OCI-LY7 (cell line): ENCODE measurements around the gene TMEM221. TPM values are rescaled to one million over a fixed set of nuclear protein-coding genes. Genes with fewer than 3 reads are reported as not detected.

ENCODE experiments used
- BruUV-seq: library from RNA; stranded (reverse); fragments of 400-500 nt; replicated peaks from 2 replicates; lab custom pipeline; 2021; lab: Mats Ljungman, UMichigan
- CTCF ChIA-PET: fragments of 300-600 bp; sonication (Branson Sonifier 250); formaldehyde crosslinking; loops from one replicate; lab custom pipeline; 2022; ENCODE audit warnings: antibody characterized with exemption; ENCODE audit not compliant: unreplicated experiment; lab: Charles Lee
- POLR2A ChIA-PET: fragments of 300-600 bp; sonication (Branson Sonifier 250); formaldehyde crosslinking; loops from one replicate; lab custom pipeline; 2022; ENCODE audit warnings: antibody characterized with exemption; lab: Charles Lee
- DNase-seq: peaks from one replicate; pipeline ENCODE4 v3.0.0-alpha.2; 2015; ENCODE audit warnings: low spot score
- H2AFZ ChIP-seq: fragments of 200-600 bp; sonication (generic), shearing (Covaris generic); 2 replicates; pipeline ENCODE4 v1.6.1; 2014; ENCODE audit warnings: mild to moderate bottlenecking, antibody characterized with exemption, low read length, moderate library complexity
- H3K27ac ChIP-seq: fragments of 200-600 bp; sonication (generic); 2 replicates; pipeline ENCODE4 v1.5.1; 2014; ENCODE audit warnings: mixed run types, low read depth, mild to moderate bottlenecking, moderate library complexity, low read length, inconsistent platforms; ENCODE audit not compliant: poor library complexity, severe bottlenecking
- H3K36me3 ChIP-seq: fragments of 200-600 bp; sonication (generic); 2 replicates; pipeline ENCODE4 v1.6.1; 2014; ENCODE audit warnings: mild to moderate bottlenecking, antibody characterized with exemption, low read length, moderate library complexity, mixed read lengths; ENCODE audit not compliant: insufficient read depth
- H3K4me1 ChIP-seq: fragments of 200-600 bp; sonication (generic); 2 replicates; pipeline ENCODE4 v1.5.1; 2014; ENCODE audit warnings: mild to moderate bottlenecking, low read length; ENCODE audit not compliant: insufficient read depth, poor library complexity, severe bottlenecking
- H3K4me2 ChIP-seq: fragments of 200-600 bp; sonication (generic); 2 replicates; pipeline ENCODE4 v1.6.1; 2014; ENCODE audit warnings: mild to moderate bottlenecking, low read length
- H3K4me3 ChIP-seq: fragments of 200-600 bp; sonication (generic); 2 replicates; pipeline ENCODE4 v1.5.1; 2014; ENCODE audit warnings: mild to moderate bottlenecking, low read depth, low read length; ENCODE audit not compliant: poor library complexity, severe bottlenecking
- H3K79me2 ChIP-seq: fragments of 200-600 bp; sonication (generic); 2 replicates; pipeline ENCODE4 v1.6.1; 2016; ENCODE audit warnings: low read depth, mild to moderate bottlenecking, low read length, moderate library complexity, mixed read lengths; ENCODE audit not compliant: insufficient read depth
- H3K9me2 ChIP-seq: fragments of 200-600 bp; sonication (generic); 2 replicates; pipeline ENCODE4 v1.6.1; 2016; ENCODE audit warnings: mild to moderate bottlenecking, low read length, mixed read lengths; ENCODE audit not compliant: insufficient read depth
- H3K9me3 ChIP-seq: fragments of 200-600 bp; sonication (generic); 2 replicates; pipeline ENCODE4 v1.6.1; 2014; ENCODE audit warnings: mild to moderate bottlenecking, mixed run types, low read length, mixed read lengths
- H4K20me1 ChIP-seq: fragments of 200-600 bp; sonication (generic); 2 replicates; pipeline ENCODE4 v1.6.1; 2014; ENCODE audit warnings: mild to moderate bottlenecking, antibody characterized with exemption, low read length, moderate library complexity, mixed read lengths; ENCODE audit not compliant: insufficient read depth
- EZH2phosphoT487 ChIP-seq: fragments of 200-600 bp; sonication (generic); IDR thresholded peaks from 2 replicates; pipeline ENCODE4 v1.6.1; 2018; ENCODE audit warnings: low read depth, borderline replicate concordance, mild to moderate bottlenecking, mixed run types, antibody characterized with exemption, low read length, moderate library complexity, mixed read lengths
- intact Hi-C: fragments of 100-400 bp; cut with micrococcal nuclease; formaldehyde crosslinking; loops from one replicate; pipeline ENCODE4 v1.10.0; 2022; ENCODE audit not compliant: unreplicated experiment
- total RNA-seq, 2 experiments: library from RNA; depleted of rRNA in 1 of 2; stranded (reverse); fragments of >200 nt in 1 of 2; shearing (Covaris generic) in 1 of 2; gene quantifications; 2 replicates each; pipeline ENCODE4 v1.2.3, GENCODE V29; 2014 to 2022
- TF ChIP-seq, protein P1 (sequence below): fragments of 200-600 bp; sonication (generic); conservative IDR thresholded peaks from 2 replicates; pipeline ENCODE4 v1.5.1; 2014; ENCODE audit warnings: mild to moderate bottlenecking, antibody characterized with exemption, low read length, moderate library complexity, mixed read lengths

The TMEM221 gene
- total RNA-seq, 2 experiments from 2014 or later, result not detected

DNA sequence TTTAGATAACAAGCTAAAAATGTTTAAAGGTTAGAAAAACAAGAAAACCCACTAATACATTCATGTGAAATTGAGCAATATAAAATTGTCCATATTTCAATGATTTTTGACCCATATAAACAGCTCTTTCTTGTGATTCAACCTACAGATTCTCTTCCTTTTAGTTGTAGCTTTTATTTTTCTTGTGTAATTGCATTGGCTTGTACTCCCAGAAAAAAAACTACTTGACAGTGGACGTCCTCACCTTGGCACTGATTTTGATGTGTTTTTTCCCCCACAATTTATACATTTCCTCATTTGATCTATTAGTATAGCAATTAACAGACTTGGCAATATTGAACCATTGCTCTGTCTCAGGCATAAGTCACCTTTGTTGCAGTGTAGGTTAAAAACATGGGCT, 59.2 kb downstream of the TMEM221 start:
- Histone ChIP-seq H3K27ac (no peak overlapping the region), H4K20me1 (no peaks in the 10 kb centered on the region), H3K4me1 (peaks cover 17% of the 10 kb centered on the region), H3K4me3 (no peak overlapping the region), H3K36me3 (peaks cover 2% of the 10 kb centered on the region; the same call in 1 of the 2 replicates), H3K9me2 (no peaks in the 10 kb centered on the region), H3K79me2 (no peaks in the 10 kb centered on the region), H2AFZ (no peak overlapping the region), H3K4me2 (no peak overlapping the region), H3K9me3 (no peaks in the 10 kb centered on the region)
- TF ChIP-seq EZH2phosphoT487, result no peak
- TF ChIP-seq, protein P1, sequence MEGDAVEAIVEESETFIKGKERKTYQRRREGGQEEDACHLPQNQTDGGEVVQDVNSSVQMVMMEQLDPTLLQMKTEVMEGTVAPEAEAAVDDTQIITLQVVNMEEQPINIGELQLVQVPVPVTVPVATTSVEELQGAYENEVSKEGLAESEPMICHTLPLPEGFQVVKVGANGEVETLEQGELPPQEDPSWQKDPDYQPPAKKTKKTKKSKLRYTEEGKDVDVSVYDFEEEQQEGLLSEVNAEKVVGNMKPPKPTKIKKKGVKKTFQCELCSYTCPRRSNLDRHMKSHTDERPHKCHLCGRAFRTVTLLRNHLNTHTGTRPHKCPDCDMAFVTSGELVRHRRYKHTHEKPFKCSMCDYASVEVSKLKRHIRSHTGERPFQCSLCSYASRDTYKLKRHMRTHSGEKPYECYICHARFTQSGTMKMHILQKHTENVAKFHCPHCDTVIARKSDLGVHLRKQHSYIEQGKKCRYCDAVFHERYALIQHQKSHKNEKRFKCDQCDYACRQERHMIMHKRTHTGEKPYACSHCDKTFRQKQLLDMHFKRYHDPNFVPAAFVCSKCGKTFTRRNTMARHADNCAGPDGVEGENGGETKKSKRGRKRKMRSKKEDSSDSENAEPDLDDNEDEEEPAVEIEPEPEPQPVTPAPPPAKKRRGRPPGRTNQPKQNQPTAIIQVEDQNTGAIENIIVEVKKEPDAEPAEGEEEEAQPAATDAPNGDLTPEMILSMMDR, result no peak
- intact Hi-C loops, result no loop called here
- ChIA-PET CTCF (no interaction called here), POLR2A (no interaction called here)
- no peak for DNase-seq
- BruUV-seq, result no TSS peak

DNA sequence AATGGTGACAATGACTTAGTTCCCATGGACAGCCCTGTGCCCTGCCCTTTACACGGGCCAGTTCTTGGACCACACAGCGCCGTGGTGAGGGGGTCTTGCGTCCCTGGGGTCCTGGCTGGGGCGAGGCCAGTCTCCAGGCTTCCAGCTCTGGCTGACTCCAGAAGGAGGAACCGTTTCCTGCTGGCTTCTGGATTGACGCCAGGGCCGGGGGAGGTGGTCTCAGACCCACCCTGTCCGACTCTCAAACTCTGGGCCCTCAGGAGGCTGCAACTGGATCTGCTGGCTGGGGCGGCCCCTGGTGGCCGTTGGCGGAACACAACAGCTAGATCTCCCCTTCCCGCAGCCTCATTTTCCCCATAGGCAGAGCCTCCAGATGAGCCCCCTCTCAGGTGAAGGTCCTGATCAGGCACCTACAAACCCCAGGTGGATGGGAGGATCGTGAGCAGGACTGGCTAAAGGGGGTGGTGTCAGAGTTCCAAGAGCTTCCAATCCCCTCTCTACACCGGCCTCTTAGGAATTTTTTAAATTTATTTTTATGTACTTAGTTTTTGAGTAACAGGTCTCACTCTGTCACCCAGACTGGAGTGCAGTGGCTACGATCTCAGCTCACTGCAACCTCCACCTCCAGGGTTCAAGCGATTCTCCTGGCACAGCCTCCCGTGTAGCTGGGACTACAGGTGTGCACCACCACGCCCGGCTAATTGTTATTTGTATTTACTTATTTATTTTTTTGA, 62.4 kb downstream of the TMEM221 start:
- no peak overlapping the region for H3K4me3 ChIP-seq
- no peaks in the 10 kb centered on the region for H3K9me2 ChIP-seq
- BruUV-seq, result no TSS peak
- H3K79me2 ChIP-seq, result no peaks in the 10 kb centered on the region
- no peaks in the 10 kb centered on the region for H3K36me3 ChIP-seq
- H3K9me3 ChIP-seq, result peaks cover under 1% of the 10 kb centered on the region; the same call in 1 of the 2 replicates
- ChIA-PET POLR2A (no interaction called here), CTCF (no interaction called here)
- H2AFZ ChIP-seq, result no peak overlapping the region
- H3K4me1 ChIP-seq, result peaks cover 34% of the 10 kb centered on the region
- intact Hi-C loops, result loop anchor here (1.0 kb wide), 2 partner anchors 40 to 94 kb away; no protein-coding TSS in a partner anchor
- DNase-seq, result peak; percentile 74
- no peak overlapping the region for H3K27ac ChIP-seq
- TF ChIP-seq EZH2phosphoT487, result no peak
- TF ChIP-seq, protein P1, result peak; percentile 93
- H3K4me2 ChIP-seq, result no peak overlapping the region
- H4K20me1 ChIP-seq, result no peaks in the 10 kb centered on the region

Other genes starting within 250 kb of the TMEM221 start
- 31.2 TPM in 2 replicates for gene USE1, start 233.3 kb downstream of the TMEM221 start, total RNA-seq (2014; rRNA removed; shearing (Covaris generic))
- gene USE1, start 233.3 kb downstream of the TMEM221 start, total RNA-seq (2022), result 25.4 and 28.6 TPM in 2 replicates
- 5.9 and 10.2 TPM in 2 replicates for gene OCEL1, start 222.4 kb downstream of the TMEM221 start, total RNA-seq (2014; rRNA removed; shearing (Covaris generic))
- 29.5 and 38.8 TPM in 2 replicates for gene OCEL1, start 222.4 kb downstream of the TMEM221 start, total RNA-seq (2022)
- gene NR2F6, start 202.7 kb downstream of the TMEM221 start, total RNA-seq (2014; rRNA removed; shearing (Covaris generic)), result 31.0 and 39.2 TPM in 2 replicates
- 30.0 and 33.1 TPM in 2 replicates for gene NR2F6, start 202.7 kb downstream of the TMEM221 start, total RNA-seq (2022)
- gene USHBP1, start 183.9 kb downstream of the TMEM221 start, total RNA-seq (2014; rRNA removed; shearing (Covaris generic)), result 2.4 and 3.1 TPM in 2 replicates
- 6.5 and 7.6 TPM in 2 replicates for gene USHBP1, start 183.9 kb downstream of the TMEM221 start, total RNA-seq (2022)
- gene BABAM1, start 181.2 kb downstream of the TMEM221 start, total RNA-seq (2014; rRNA removed; shearing (Covaris generic)), result 79.0 and 79.7 TPM in 2 replicates
- gene BABAM1, start 181.2 kb downstream of the TMEM221 start, total RNA-seq (2022), result 107 and 118 TPM in 2 replicates
- 35.2 and 45.1 TPM in 2 replicates for gene ANKLE1, start 166.8 kb downstream of the TMEM221 start, total RNA-seq (2014; rRNA removed; shearing (Covaris generic))
- 53.7 and 59.4 TPM in 2 replicates for gene ANKLE1, start 166.8 kb downstream of the TMEM221 start, total RNA-seq (2022)
- gene ABHD8, start 145.2 kb downstream of the TMEM221 start, total RNA-seq (2014; rRNA removed; shearing (Covaris generic)), result 11.6 TPM in 2 replicates
- 17.3 and 18.9 TPM in 2 replicates for gene ABHD8, start 145.2 kb downstream of the TMEM221 start, total RNA-seq (2022)
- gene MRPL34, start 142.8 kb downstream of the TMEM221 start, total RNA-seq (2014; rRNA removed; shearing (Covaris generic)), result 174 and 182 TPM in 2 replicates
- 168 and 173 TPM in 2 replicates for gene MRPL34, start 142.8 kb downstream of the TMEM221 start, total RNA-seq (2022)
- 36.6 and 39.2 TPM in 2 replicates for gene DDA1, start 139.1 kb downstream of the TMEM221 start, total RNA-seq (2014; rRNA removed; shearing (Covaris generic))
- gene DDA1, start 139.1 kb downstream of the TMEM221 start, total RNA-seq (2022), result 48.8 and 57.9 TPM in 2 replicates
- gene ANO8, start 113.8 kb downstream of the TMEM221 start, total RNA-seq (2014; rRNA removed; shearing (Covaris generic)), result 4.3 and 5.9 TPM in 2 replicates
- 12.8 and 13.5 TPM in 2 replicates for gene ANO8, start 113.8 kb downstream of the TMEM221 start, total RNA-seq (2022)
- 83.2 and 103 TPM in 2 replicates for gene GTPBP3, start 111.1 kb downstream of the TMEM221 start, total RNA-seq (2014; rRNA removed; shearing (Covaris generic))
- gene GTPBP3, start 111.1 kb downstream of the TMEM221 start, total RNA-seq (2022), result 104 and 113 TPM in 2 replicates
- 0.16 and 0.28 TPM in 2 replicates for gene PLVAP, start 71.3 kb downstream of the TMEM221 start, total RNA-seq (2014; rRNA removed; shearing (Covaris generic))
- 0.31 and 1.5 TPM in 2 replicates for gene PLVAP, start 71.3 kb downstream of the TMEM221 start, total RNA-seq (2022)
- gene CCDC194, start 54.5 kb downstream of the TMEM221 start, total RNA-seq (2014; rRNA removed; shearing (Covaris generic)), result 2.4 and 2.9 TPM in 2 replicates
- gene CCDC194, start 54.5 kb downstream of the TMEM221 start, total RNA-seq (2022), result 8.5 and 8.8 TPM in 2 replicates
- gene BST2, start 43.0 kb downstream of the TMEM221 start, total RNA-seq (2014; rRNA removed; shearing (Covaris generic)), result 101 and 134 TPM in 2 replicates
- 114 and 146 TPM in 2 replicates for gene BST2, start 43.0 kb downstream of the TMEM221 start, total RNA-seq (2022)
- gene MVB12A, start 28.6 kb downstream of the TMEM221 start, total RNA-seq (2014; rRNA removed; shearing (Covaris generic)), result 47.4 and 57.3 TPM in 2 replicates
- gene MVB12A, start 28.6 kb downstream of the TMEM221 start, total RNA-seq (2022), result 55.5 and 65.1 TPM in 2 replicates
- gene NXNL1, start 12.3 kb upstream of the TMEM221 start, total RNA-seq (2014; rRNA removed; shearing (Covaris generic)), result not detected in 2 replicates
- gene NXNL1, start 12.3 kb upstream of the TMEM221 start, total RNA-seq (2022), result not detected in 2 replicates
- 2.5 and 3.3 TPM in 2 replicates for gene SLC27A1, start 21.9 kb upstream of the TMEM221 start, total RNA-seq (2014; rRNA removed; shearing (Covaris generic))
- gene SLC27A1, start 21.9 kb upstream of the TMEM221 start, total RNA-seq (2022), result 2.7 and 3.2 TPM in 2 replicates
- gene PGLS, start 63.0 kb upstream of the TMEM221 start, total RNA-seq (2014; rRNA removed; shearing (Covaris generic)), result 86.5 and 107 TPM in 2 replicates
- gene PGLS, start 63.0 kb upstream of the TMEM221 start, total RNA-seq (2022), result 146 and 158 TPM in 2 replicates
- 43.0 and 49.6 TPM in 2 replicates for gene COLGALT1, start 107.0 kb upstream of the TMEM221 start, total RNA-seq (2014; rRNA removed; shearing (Covaris generic))
- gene COLGALT1, start 107.0 kb upstream of the TMEM221 start, total RNA-seq (2022), result 57.2 and 68.6 TPM in 2 replicates
- 0.80 and 0.92 TPM in 2 replicates for gene UNC13A, start 239.7 kb upstream of the TMEM221 start, total RNA-seq (2014; rRNA removed; shearing (Covaris generic))
- gene UNC13A, start 239.7 kb upstream of the TMEM221 start, total RNA-seq (2022), result 0.72 and 0.76 TPM in 2 replicates